AG04450 (cell line): Measurements from ENCODE around the gene ERC1. TPM values are rescaled to one million over a fixed set of nuclear protein-coding genes. Genes with fewer than 3 reads are reported as not detected.

Experiments used
- CTCF ChIA-PET: fragments of 300-600, 350-600 bp; formaldehyde crosslinking; extraction: SDS; loops from one replicate; lab custom pipeline; 2022; ENCODE audit warnings: antibody characterized with exemption, inconsistent platforms; lab: Charles Lee
- POLR2A ChIA-PET: fragments of 350-600 bp; formaldehyde crosslinking; extraction: SDS; loops from one replicate; lab custom pipeline; 2021; ENCODE audit warnings: antibody characterized with exemption, inconsistent platforms; lab: Yijun Ruan, JAX
- DNase-seq: peaks from one replicate; pipeline ENCODE4 v3.0.0-alpha.2; 2011; ENCODE audit warnings: low read depth, low spot score
- H3K27ac ChIP-seq: one replicate; pipeline ENCODE4 v1.5.1; 2012; ENCODE audit warnings: low read depth, low read length, control low read depth
- H3K27me3 ChIP-seq: one replicate; pipeline ENCODE4 v1.6.0; 2012; ENCODE audit warnings: low read length; ENCODE audit not compliant: control insufficient read depth, insufficient read depth
- H3K4me3 ChIP-seq: 2 replicates; pipeline ENCODE4 v1.5.1; 2011; ENCODE audit warnings: mild to moderate bottlenecking, low read depth, low read length, control low read depth
- H3K9me3 ChIP-seq: 2 replicates; pipeline ENCODE4 v1.5.1; 2012; ENCODE audit warnings: low read length; ENCODE audit not compliant: control insufficient read depth, insufficient read depth
- CTCF ChIP-seq: IDR thresholded peaks from 2 replicates; pipeline ENCODE4 v1.5.1; 2011; ENCODE audit warnings: low read depth, low read length, control low read depth, inconsistent platforms
- polyA plus RNA-seq: library from polyadenylated mRNA; depleted of rRNA; stranded (reverse); fragments of >200 nt; gene quantifications from 2 replicates; pipeline ENCODE4 v1.2.3, GENCODE V29; 2011

Gene ERC1
- polyA plus RNA-seq, 1 experiment, result 28.6 TPM

- POLR2A ChIA-PET, result no interaction called here
- no peaks in the 10 kb centered on the region; the same call in 1 of the 2 replicates for H3K9me3 ChIP-seq
- no peaks in the 10 kb centered on the region for H3K27me3 ChIP-seq
- no peak for DNase-seq
- no peak for TF ChIP-seq CTCF
- H3K27ac ChIP-seq, result no peak overlapping the region
- CTCF ChIA-PET, result no interaction called here
- H3K4me3 ChIP-seq, result no peak overlapping the region; the same call in 1 of the 2 replicates
Observed at GRCh38 chr12:989051-989450, 2.0 kb upstream of the ERC1 start.

DNA sequence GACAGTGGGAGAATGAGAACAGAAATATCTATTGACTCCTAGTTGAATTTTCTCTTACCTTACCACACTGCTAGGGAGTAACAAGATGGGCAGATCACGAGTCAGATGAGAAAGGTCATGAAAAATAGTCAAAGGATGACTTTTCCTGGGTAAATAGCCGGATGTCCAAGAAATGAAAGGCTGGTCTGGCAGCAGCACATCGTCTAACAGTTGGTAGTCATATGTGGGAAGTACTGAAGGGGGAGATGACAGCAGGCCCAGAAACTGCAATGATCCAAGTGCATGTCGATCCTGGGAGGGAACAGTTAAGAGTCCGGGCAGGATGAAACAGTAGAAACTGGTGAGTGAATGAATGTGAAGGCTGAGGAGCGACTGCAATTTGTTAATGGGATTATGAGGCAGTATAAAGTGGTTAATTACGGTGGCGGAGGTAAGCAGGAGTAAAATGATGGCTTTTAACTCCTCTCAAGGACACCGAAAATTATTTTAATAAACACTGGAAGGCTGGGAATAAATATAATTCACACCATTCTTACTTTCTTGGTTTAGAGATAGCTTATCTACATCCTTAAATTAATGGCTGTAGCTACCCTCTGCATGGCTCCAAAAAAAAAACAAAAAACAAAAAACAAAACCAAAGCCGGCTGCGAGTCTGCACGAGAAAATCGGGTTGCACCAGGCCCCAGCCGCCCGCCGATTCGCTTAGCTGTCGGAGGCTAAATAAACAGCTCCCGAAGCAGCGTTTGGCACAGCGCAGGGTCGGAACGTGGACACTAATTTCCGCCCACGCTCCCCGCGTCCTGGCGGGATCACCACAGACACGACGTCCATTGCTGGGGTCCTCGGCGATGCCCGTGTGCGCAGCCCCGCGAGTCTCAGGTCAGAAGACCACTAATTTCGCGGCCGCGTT is 1.0 kb upstream of the ERC1 start:
- Histone ChIP-seq H3K9me3 (no peaks in the 10 kb centered on the region; the same call in 1 of the 2 replicates), H3K4me3 (peak overlapping the region; percentile 80), H3K27me3 (no peaks in the 10 kb centered on the region), H3K27ac (peak overlapping the region; percentile 98)
- POLR2A ChIA-PET, result interaction anchor here (0.6 to 1.8 kb wide), 6 partner anchors 21 to 367 kb away, joined by 3 to 7 read pairs (median 4); partner anchors contain the start of gene RAD52
- TF ChIP-seq CTCF, result no peak
- CTCF ChIA-PET, result interaction anchor here (0.7 to 1.5 kb wide), 4 partner anchors 41 to 593 kb away, joined by 3 to 6 read pairs (median 4); partner anchors contain the start of gene RAD52
- no peak for DNase-seq

DNA sequence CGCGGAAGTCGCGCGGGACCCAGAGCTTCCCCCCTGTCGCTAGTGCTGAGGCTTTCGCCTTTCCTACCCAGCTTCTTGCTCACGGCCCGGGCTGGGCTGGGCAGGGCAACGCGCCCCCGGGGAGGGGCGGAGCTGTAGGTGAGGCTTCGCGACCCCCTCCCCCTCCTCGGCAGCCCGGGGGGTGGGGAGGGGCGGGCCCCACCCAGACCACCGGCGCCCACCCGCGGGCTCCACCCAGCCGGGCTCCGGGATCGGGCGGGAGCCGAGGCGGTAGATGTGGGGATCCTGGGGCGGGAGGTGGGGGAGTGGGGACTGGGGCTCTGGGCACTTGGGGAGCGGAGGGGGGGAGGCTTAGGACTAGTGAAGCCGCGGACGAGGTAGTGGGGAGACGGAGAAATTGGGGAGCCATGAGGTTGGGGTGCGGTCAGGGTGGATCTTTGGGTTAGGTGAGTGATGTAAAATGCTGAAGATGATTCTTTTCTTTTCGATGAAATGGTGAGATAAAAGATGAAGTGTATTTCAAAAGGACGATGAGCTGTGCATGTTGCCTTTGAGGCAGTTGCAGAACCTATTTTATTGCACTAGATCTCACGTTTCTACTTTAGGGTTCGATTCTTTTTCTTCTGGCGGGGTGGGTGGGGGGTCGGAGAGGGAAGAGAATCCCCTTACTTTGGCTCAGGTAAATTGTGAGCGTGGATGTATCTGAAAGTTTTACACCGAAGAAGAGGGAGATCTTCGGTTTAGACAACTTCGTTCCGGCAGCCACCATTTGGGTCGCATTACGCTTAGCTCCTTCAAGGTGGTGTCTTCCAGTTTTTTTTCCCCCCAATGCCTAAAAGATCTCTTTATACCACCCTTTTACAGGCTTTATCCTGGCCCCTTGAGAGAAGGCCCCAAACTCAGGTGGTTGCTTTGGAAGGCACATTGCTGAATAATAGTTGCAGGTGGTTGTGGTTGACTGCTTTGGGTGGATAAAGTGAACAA is 619 bp downstream of the ERC1 start:
- no peaks in the 10 kb centered on the region; the same call in 1 of the 2 replicates for H3K9me3 ChIP-seq
- CTCF ChIA-PET, result interaction anchor here (1.4 to 1.8 kb wide), 4 partner anchors 42 to 591 kb away, joined by 3 to 7 read pairs (median 4); partner anchors contain the start of gene RAD52
- DNase-seq, result no peak

GRCh38 chr12:992647-993046 is 1.6 kb downstream of the ERC1 start:
- no peaks in the 10 kb centered on the region; the same call in 1 of the 2 replicates for H3K9me3 ChIP-seq
- no peaks in the 10 kb centered on the region for H3K27me3 ChIP-seq
- CTCF ChIA-PET, result interaction anchor here (1.0 to 1.8 kb wide), 3 partner anchors 43 to 241 kb away, joined by 3 to 5 read pairs (median 4); partner anchors contain the start of gene RAD52
- no peak for DNase-seq
- peak overlapping the region; percentile 80; the same call in 1 of the 2 replicates for H3K4me3 ChIP-seq
- H3K27ac ChIP-seq, result no peak overlapping the region
- no peak for TF ChIP-seq CTCF
- POLR2A ChIA-PET, result no interaction called here

More for the DNA sequence above, 619 bp downstream of the ERC1 start:
- Histone ChIP-seq H3K27me3 (no peaks in the 10 kb centered on the region), H3K4me3 (peak overlapping the region; percentile 80), H3K27ac (peak overlapping the region; percentile 3)
- no peak for TF ChIP-seq CTCF
- POLR2A ChIA-PET, result interaction anchor here (1.8 kb wide), 1 partner anchor 23 kb away, joined by 5 read pairs; no protein-coding TSS in a partner anchor
